ENCODE measurements around the gene NCKAP5.

DNA sequence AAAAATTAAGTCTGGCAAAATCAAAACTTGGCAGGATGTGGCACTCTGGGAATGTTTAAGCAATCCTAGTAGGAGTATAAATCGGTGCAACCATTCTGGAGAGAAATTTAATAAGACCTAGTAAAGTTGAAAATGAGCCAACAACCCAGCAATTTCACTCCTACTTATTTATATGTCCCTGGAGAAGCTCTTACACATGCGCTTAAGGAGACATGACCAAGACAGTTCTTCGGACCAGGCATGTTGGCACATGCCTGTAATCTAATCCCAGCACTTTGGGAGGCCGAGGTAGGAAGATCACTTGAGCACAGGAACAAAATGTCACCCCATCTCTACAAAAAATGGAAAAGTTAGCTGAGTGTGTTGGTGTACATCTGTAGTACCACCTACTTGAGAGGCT, 523.7 kb downstream of the NCKAP5 start:
- TF ChIP-seq, protein P1, sequence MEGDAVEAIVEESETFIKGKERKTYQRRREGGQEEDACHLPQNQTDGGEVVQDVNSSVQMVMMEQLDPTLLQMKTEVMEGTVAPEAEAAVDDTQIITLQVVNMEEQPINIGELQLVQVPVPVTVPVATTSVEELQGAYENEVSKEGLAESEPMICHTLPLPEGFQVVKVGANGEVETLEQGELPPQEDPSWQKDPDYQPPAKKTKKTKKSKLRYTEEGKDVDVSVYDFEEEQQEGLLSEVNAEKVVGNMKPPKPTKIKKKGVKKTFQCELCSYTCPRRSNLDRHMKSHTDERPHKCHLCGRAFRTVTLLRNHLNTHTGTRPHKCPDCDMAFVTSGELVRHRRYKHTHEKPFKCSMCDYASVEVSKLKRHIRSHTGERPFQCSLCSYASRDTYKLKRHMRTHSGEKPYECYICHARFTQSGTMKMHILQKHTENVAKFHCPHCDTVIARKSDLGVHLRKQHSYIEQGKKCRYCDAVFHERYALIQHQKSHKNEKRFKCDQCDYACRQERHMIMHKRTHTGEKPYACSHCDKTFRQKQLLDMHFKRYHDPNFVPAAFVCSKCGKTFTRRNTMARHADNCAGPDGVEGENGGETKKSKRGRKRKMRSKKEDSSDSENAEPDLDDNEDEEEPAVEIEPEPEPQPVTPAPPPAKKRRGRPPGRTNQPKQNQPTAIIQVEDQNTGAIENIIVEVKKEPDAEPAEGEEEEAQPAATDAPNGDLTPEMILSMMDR (IDR thresholded peaks at IDR 0.05) = no peak
- no peak for TF ChIP-seq POLR2A (IDR thresholded peaks at IDR 0.05)
